ENCODE measurements around the gene HBS1L. TPM values are rescaled to one million over a fixed set of nuclear protein-coding genes. Genes with fewer than 3 reads are reported as not detected.

The HBS1L gene
- polyA plus RNA-seq, 1 of the 3 experiments (the other 2 are of a cell fraction): 19.0 TPM

GRCh38 chr6:135092724-135093123 lies 38.1 kb upstream of the HBS1L start:
- no peak for DNase-seq
- WGBS (ENCODE audit: low lambda C conversion rate): 80% methylated on average over 3 of the region's 3 CpGs
- no peaks in the 10 kb centered on the region for H3K9me2 ChIP-seq
- no peaks in the 10 kb centered on the region for H4K20me1 ChIP-seq (ENCODE audit: insufficient read depth)
- H3F3A ChIP-seq (replicated peaks; ENCODE audit: insufficient read depth): peaks cover 5% of the 10 kb centered on the region
- no peaks in the 10 kb centered on the region for H3K4me1 ChIP-seq (ENCODE audit: control insufficient read depth in 1 of 2, insufficient read depth in 2 of 2, low read depth in 1 of 2, low read length in 1 of 2)
- H3K9ac ChIP-seq: no peak overlapping the region
- H3K27me3 ChIP-seq (ENCODE audit: insufficient read depth): no peaks in the 10 kb centered on the region
- H3K9me3 ChIP-seq: no peaks in the 10 kb centered on the region; the same call in 1 of the 2 replicates
- H3K36me3 ChIP-seq (replicated peaks in 1 of 2; ENCODE audit: control insufficient read depth in 1 of 2, insufficient read depth in 2 of 2, low read length in 1 of 2): no peaks in the 10 kb centered on the region
- H3K4me2 ChIP-seq: no peak overlapping the region
- H3K27ac ChIP-seq (ENCODE audit: low read depth in 2 of 2, low read length in 1 of 2): no peak overlapping the region
- POLR2A ChIA-PET: no interaction called here
- no peaks in the 10 kb centered on the region for H3K79me2 ChIP-seq (ENCODE audit: insufficient read depth)
- no peak overlapping the region for H2AFZ ChIP-seq (ENCODE audit: low read depth)
- TF ChIP-seq, protein P1, sequence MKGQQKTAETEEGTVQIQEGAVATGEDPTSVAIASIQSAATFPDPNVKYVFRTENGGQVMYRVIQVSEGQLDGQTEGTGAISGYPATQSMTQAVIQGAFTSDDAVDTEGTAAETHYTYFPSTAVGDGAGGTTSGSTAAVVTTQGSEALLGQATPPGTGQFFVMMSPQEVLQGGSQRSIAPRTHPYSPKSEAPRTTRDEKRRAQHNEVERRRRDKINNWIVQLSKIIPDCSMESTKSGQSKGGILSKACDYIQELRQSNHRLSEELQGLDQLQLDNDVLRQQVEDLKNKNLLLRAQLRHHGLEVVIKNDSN (IDR thresholded peaks at IDR 0.05; ENCODE audit: borderline replicate concordance, low read depth): no peak
- TF ChIP-seq TCF12 (IDR thresholded peaks at IDR 0.05) (no peak), NRF1 (IDR thresholded peaks at IDR 0.05; ENCODE audit: low read depth, low read length) (no peak), JUND (IDR thresholded peaks at IDR 0.05) (no peak), SMC3 (IDR thresholded peaks at IDR 0.05; ENCODE audit: low read depth, low read length) (no peak), RXRA (IDR thresholded peaks at IDR 0.05; ENCODE audit: borderline replicate concordance, low read depth) (no peak), POLR2AphosphoS5 (IDR thresholded peaks at IDR 0.05; ENCODE audit: low read depth, low read length) (no peak), YY1 (IDR thresholded peaks at IDR 0.05; ENCODE audit: low read depth) (no peak), NFIC (IDR thresholded peaks at IDR 0.05; ENCODE audit: borderline replicate concordance) (no peak)
- TF ChIP-seq, protein P2, sequence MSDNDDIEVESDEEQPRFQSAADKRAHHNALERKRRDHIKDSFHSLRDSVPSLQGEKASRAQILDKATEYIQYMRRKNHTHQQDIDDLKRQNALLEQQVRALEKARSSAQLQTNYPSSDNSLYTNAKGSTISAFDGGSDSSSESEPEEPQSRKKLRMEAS (IDR thresholded peaks at IDR 0.05; ENCODE audit: low read depth): no peak
- H3K4me3 ChIP-seq (ENCODE audit: low read depth in 2 of 2, low read length in 1 of 2): no peak overlapping the region
- CTCF ChIA-PET: no interaction called here

DNA sequence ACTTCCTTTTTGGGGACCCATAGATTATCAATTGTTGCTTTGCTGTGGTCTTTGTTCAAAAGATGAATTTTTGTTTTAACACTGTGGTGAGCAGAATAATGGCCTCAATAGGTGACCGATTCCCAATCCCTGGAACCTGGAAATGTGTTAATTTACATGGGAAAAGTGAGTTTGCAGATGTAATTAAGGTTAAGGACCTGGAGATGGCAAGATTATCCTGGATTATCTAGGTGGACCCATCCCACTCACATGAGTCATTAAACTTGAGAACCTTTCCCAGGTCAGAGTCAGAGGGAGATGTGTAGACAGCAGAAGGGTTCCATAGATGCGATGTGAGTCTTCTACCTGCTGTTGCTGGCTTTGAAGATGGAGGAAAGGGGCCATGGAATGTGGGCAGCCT lies 36.2 kb upstream of the HBS1L start:
- no peak for DNase-seq
- no peak overlapping the region for H3K9ac ChIP-seq
- no peak for TF ChIP-seq RAD21 (IDR thresholded peaks at IDR 0.05; ENCODE audit: low read length)
- no peak for TF ChIP-seq TCF12 (IDR thresholded peaks at IDR 0.05)
- no peak overlapping the region for H2AFZ ChIP-seq (ENCODE audit: low read depth)
- H3K36me3 ChIP-seq (replicated peaks in 1 of 2; ENCODE audit: control insufficient read depth in 1 of 2, insufficient read depth in 2 of 2, low read length in 1 of 2): no peaks in the 10 kb centered on the region
- ChIA-PET POLR2A (no interaction called here), CTCF (interaction anchor here (1.1 to 1.5 kb wide), 2 partner anchors 10 to 72 kb away, joined by 3 to 4 read pairs; no protein-coding TSS in a partner anchor)
- no peak overlapping the region for H3K4me2 ChIP-seq
- peaks cover 5% of the 10 kb centered on the region for H3F3A ChIP-seq (replicated peaks; ENCODE audit: insufficient read depth)
- WGBS (ENCODE audit: low lambda C conversion rate): 67% methylated on average over 2 of the region's 2 CpGs
- H3K4me1 ChIP-seq (ENCODE audit: control insufficient read depth in 1 of 2, insufficient read depth in 2 of 2, low read depth in 1 of 2, low read length in 1 of 2): peaks cover 0 to 3% of the 10 kb centered on the region in 2 experiments; a peak in 1 of 4 replicates
- H3K27me3 ChIP-seq (ENCODE audit: insufficient read depth): no peaks in the 10 kb centered on the region
- no peaks in the 10 kb centered on the region for H3K9me2 ChIP-seq
- H3K79me2 ChIP-seq (ENCODE audit: insufficient read depth): no peaks in the 10 kb centered on the region
- H3K9me3 ChIP-seq: no peaks in the 10 kb centered on the region; the same call in 1 of the 2 replicates
- no peak overlapping the region for H3K27ac ChIP-seq (ENCODE audit: low read depth in 2 of 2, low read length in 1 of 2)
- no peak overlapping the region for H3K4me3 ChIP-seq (ENCODE audit: low read depth in 2 of 2, low read length in 1 of 2)
- H4K20me1 ChIP-seq (ENCODE audit: insufficient read depth): no peaks in the 10 kb centered on the region

DNA sequence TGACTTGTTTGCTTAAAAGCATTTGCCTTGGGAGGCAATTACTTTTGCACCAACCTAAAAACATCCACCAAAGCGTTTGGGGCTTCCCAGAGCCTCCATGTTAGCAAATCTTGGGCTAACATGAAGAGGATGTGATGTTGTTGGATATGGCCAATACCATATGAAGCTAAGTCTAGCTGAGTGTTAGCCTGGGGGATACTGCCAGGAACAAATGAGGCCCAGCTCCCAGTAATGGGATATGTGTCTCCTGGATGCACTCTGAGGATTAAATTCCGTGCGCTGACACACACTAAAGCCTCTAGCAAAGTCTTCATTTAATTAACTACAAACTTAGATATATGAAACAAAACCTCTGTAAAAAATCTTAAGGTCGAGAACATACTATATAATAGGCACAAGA lies 35.3 kb upstream of the HBS1L start:
- Histone ChIP-seq H3K36me3 (replicated peaks in 1 of 2; ENCODE audit: control insufficient read depth in 1 of 2, insufficient read depth in 2 of 2, low read length in 1 of 2) (no peaks in the 10 kb centered on the region), H3K79me2 (ENCODE audit: insufficient read depth) (no peaks in the 10 kb centered on the region), H3K4me1 (ENCODE audit: control insufficient read depth in 1 of 2, insufficient read depth in 2 of 2, low read depth in 1 of 2, low read length in 1 of 2) (peaks cover 0 to 3% of the 10 kb centered on the region in 2 experiments; a peak in 1 of 4 replicates), H3K9me3 (no peaks in the 10 kb centered on the region; the same call in 1 of the 2 replicates), H3K27ac (ENCODE audit: low read depth in 2 of 2, low read length in 1 of 2) (no peak overlapping the region), H3K9me2 (no peaks in the 10 kb centered on the region), H4K20me1 (ENCODE audit: insufficient read depth) (no peaks in the 10 kb centered on the region), H3K4me2 (no peak overlapping the region), H3F3A (replicated peaks; ENCODE audit: insufficient read depth) (peaks cover 4% of the 10 kb centered on the region), H3K4me3 (ENCODE audit: low read depth in 2 of 2, low read length in 1 of 2) (no peak overlapping the region), H3K27me3 (ENCODE audit: insufficient read depth) (no peaks in the 10 kb centered on the region), H2AFZ (ENCODE audit: low read depth) (no peak overlapping the region), H3K9ac (no peak overlapping the region)
- TF ChIP-seq TCF12 (IDR thresholded peaks at IDR 0.05) (no peak), RFX5 (IDR thresholded peaks at IDR 0.05; ENCODE audit: low read length) (no peak), NFIC (IDR thresholded peaks at IDR 0.05; ENCODE audit: borderline replicate concordance) (no peak)
- TF ChIP-seq, protein P3, sequence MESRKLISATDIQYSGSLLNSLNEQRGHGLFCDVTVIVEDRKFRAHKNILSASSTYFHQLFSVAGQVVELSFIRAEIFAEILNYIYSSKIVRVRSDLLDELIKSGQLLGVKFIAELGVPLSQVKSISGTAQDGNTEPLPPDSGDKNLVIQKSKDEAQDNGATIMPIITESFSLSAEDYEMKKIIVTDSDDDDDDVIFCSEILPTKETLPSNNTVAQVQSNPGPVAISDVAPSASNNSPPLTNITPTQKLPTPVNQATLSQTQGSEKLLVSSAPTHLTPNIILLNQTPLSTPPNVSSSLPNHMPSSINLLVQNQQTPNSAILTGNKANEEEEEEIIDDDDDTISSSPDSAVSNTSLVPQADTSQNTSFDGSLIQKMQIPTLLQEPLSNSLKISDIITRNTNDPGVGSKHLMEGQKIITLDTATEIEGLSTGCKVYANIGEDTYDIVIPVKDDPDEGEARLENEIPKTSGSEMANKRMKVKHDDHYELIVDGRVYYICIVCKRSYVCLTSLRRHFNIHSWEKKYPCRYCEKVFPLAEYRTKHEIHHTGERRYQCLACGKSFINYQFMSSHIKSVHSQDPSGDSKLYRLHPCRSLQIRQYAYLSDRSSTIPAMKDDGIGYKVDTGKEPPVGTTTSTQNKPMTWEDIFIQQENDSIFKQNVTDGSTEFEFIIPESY (IDR thresholded peaks at IDR 0.05; ENCODE audit: borderline replicate concordance, low read depth): no peak
- no peak for DNase-seq
- ChIA-PET CTCF (interaction anchor here (1.0 kb wide), 1 partner anchor 43 kb away, joined by 3 read pairs; no protein-coding TSS in a partner anchor), POLR2A (no interaction called here)
- WGBS (ENCODE audit: low lambda C conversion rate): 74% methylated on average over 4 of the region's 4 CpGs
